Measurements from ENCODE around the gene FKBP1B. TPM values are rescaled to one million over a fixed set of nuclear protein-coding genes. Genes with fewer than 3 reads are reported as not detected.

Gene FKBP1B
- total RNA-seq, 1 experiment from 2014 or later = 11.8 TPM

- no peak for ATAC-seq
- no peak overlapping the region for H2AFZ ChIP-seq (ENCODE audit: low read depth, low read length, poor library complexity, severe bottlenecking)
- no peak for DNase-seq (ENCODE audit: low read depth, low spot score)
- no peaks in the 10 kb centered on the region for H3K36me3 ChIP-seq (ENCODE audit: control insufficient read depth in 1 of 2, insufficient read depth in 2 of 2, low read length in 2 of 2)
- no peaks in the 10 kb centered on the region for H3K27me3 ChIP-seq (ENCODE audit: insufficient read depth, low read length)
- RAD21 ChIA-PET (ENCODE audit: low non-redundant PET in 1 of 2, low total read pairs in 2 of 2, uncharacterized antibody in 2 of 2, unreplicated experiment in 2 of 2) = no interaction called here
- H3K9me2 ChIP-seq (ENCODE audit: insufficient read depth) = no peaks in the 10 kb centered on the region
- H3K9ac ChIP-seq (ENCODE audit: low read length) = peak overlapping the region; percentile 44
- CTCF ChIA-PET = interaction anchor here (1.0 kb wide), 1 partner anchor 114 kb away, joined by 3 read pairs; no protein-coding TSS in a partner anchor
- H4K20me1 ChIP-seq (ENCODE audit: insufficient read depth) = no peaks in the 10 kb centered on the region
- TF ChIP-seq REST (IDR thresholded peaks at IDR 0.05; ENCODE audit: low read depth) (no peak), EZH2phosphoT487 (IDR thresholded peaks at IDR 0.05; ENCODE audit: borderline replicate concordance) (no peak), TCF7L2 (IDR thresholded peaks at IDR 0.05; ENCODE audit: borderline replicate concordance, extremely low read depth, insufficient read depth, insufficient read length) (no peak), POLR2A (IDR thresholded peaks at IDR 0.05; ENCODE audit: borderline replicate concordance, extremely low read depth, insufficient read depth, insufficient read length) (no peak), ELF1 (IDR thresholded peaks at IDR 0.05; ENCODE audit: borderline replicate concordance, low read depth) (no peak), CEBPB (IDR thresholded peaks at IDR 0.05; ENCODE audit: low read depth) (no peak), SIN3A (IDR thresholded peaks at IDR 0.05; ENCODE audit: low read depth) (no peak), SRF (IDR thresholded peaks at IDR 0.05; ENCODE audit: low read depth) (no peak), EGR1 (IDR thresholded peaks at IDR 0.05; ENCODE audit: low read depth) (no peak)
- TF ChIP-seq, protein P1, sequence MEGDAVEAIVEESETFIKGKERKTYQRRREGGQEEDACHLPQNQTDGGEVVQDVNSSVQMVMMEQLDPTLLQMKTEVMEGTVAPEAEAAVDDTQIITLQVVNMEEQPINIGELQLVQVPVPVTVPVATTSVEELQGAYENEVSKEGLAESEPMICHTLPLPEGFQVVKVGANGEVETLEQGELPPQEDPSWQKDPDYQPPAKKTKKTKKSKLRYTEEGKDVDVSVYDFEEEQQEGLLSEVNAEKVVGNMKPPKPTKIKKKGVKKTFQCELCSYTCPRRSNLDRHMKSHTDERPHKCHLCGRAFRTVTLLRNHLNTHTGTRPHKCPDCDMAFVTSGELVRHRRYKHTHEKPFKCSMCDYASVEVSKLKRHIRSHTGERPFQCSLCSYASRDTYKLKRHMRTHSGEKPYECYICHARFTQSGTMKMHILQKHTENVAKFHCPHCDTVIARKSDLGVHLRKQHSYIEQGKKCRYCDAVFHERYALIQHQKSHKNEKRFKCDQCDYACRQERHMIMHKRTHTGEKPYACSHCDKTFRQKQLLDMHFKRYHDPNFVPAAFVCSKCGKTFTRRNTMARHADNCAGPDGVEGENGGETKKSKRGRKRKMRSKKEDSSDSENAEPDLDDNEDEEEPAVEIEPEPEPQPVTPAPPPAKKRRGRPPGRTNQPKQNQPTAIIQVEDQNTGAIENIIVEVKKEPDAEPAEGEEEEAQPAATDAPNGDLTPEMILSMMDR (IDR thresholded peaks at IDR 0.05 in 2 of 3, conservative IDR thresholded peaks at IDR 0.05 in 1 of 3; ENCODE audit: borderline replicate concordance in 1 of 3, insufficient read depth in 1 of 3, low read depth in 2 of 3, low read length in 2 of 3) = no peak
- peak overlapping the region; percentile 90 for H3K4me2 ChIP-seq (ENCODE audit: low read length)
- no peaks in the 10 kb centered on the region for H3K9me3 ChIP-seq (ENCODE audit: control insufficient read depth in 1 of 2, insufficient read depth in 1 of 2, low read depth in 1 of 2, low read length in 2 of 2)
- peak overlapping the region; percentile 64 to 69 for H3K4me3 ChIP-seq (replicated peaks in 1 of 2; ENCODE audit: low read depth in 1 of 2, low read length in 2 of 2)
- peaks cover 13 to 30% of the 10 kb centered on the region in 2 experiments for H3K4me1 ChIP-seq (ENCODE audit: control insufficient read depth in 1 of 2, insufficient read depth in 2 of 2, low read length in 2 of 2)
- POLR2A ChIA-PET = interaction anchor here (2.4 kb wide), 1 partner anchor 26 kb away, joined by 16 read pairs; the partner anchor contains the start of gene SF3B6
- no peak overlapping the region for H3K27ac ChIP-seq (ENCODE audit: low read depth, low read length)
- TSS peak; percentile 31 for BruUV-seq (replicated peaks)
- peaks cover 12% of the 10 kb centered on the region; the same call in 1 of the 2 replicates for H3K79me2 ChIP-seq (ENCODE audit: insufficient read depth, low read length)
- intact Hi-C loops (cut with micrococcal nuclease) = loop anchor here (2.0 kb wide), 1 partner anchor 26 kb away; the partner anchor contains the start of gene SF3B6
These were observed 769 bp downstream of the FKBP1B start for GRCh38 chr2:24050041-24050979.
